Thyroid gland (tissue), 4 donors: ENCODE results near the gene MAGI2. TPM values are rescaled to one million over a fixed set of nuclear protein-coding genes. Genes with fewer than 3 reads are reported as not detected.

Source experiments
- DNase-seq, 2 donors: peaks; one replicate each; pipeline ENCODE4 v3.0.0-alpha.2; 2019
- H3K27ac ChIP-seq, 3 donors: fragments of 200-600 bp; sonication (generic); 1 replicate in 2 of 3; 2 replicates in 1 of 3; pipeline ENCODE4 v1.5.1; 2016 to 2019; ENCODE audit warnings: mild to moderate bottlenecking in 1 of 3, moderate library complexity in 1 of 3
- H3K27me3 ChIP-seq: fragments of 200-600 bp; sonication (generic); one replicate; pipeline ENCODE4 v1.5.1; 2019
- H3K36me3 ChIP-seq, 2 donors: fragments of 200-600 bp; sonication (generic); one replicate each; pipeline ENCODE4 v1.5.1; 2016 to 2019
- H3K4me1 ChIP-seq, 2 donors: fragments of 200-600 bp; sonication (generic); one replicate each; pipeline ENCODE4 v1.5.1; 2017 to 2019
- H3K4me3 ChIP-seq, 3 donors: fragments of 200-600 bp; sonication (generic); replicated peaks in 1 of 3; 1 replicate in 2 of 3; 2 replicates in 1 of 3; pipeline ENCODE4 v1.5.1; 2016; ENCODE audit warnings: mild to moderate bottlenecking in 1 of 3
- H3K9me3 ChIP-seq: fragments of 200-600 bp; sonication (generic); one replicate; pipeline ENCODE4 v1.5.1; 2017
- CTCF ChIP-seq, 6 experiments: fragments of 200-600 bp in 3 of 6; fragments of 450-650 bp in 3 of 6; sonication (generic) in 3 of 6; IDR thresholded peaks; one replicate each; pipeline ENCODE4 v1.5.1; 2016 to 2019; ENCODE audit warnings: antibody characterized with exemption in 6 of 6, mild to moderate bottlenecking in 2 of 6, inconsistent platforms in 1 of 6, moderate library complexity in 1 of 6
- POLR2A ChIP-seq, 2 donors: fragments of 450-650 bp; IDR thresholded peaks; one replicate each; pipeline ENCODE4 v1.6.1; 2017; ENCODE audit warnings: antibody characterized with exemption in 2 of 2, mild to moderate bottlenecking in 2 of 2, moderate library complexity in 1 of 2
- WGBS, 2 donors: methylation state at CpG; one replicate each; pipeline ENCODE4 v1.1.5; 2017; 5-methylcytosine and 5-hydroxymethylcytosine counted together
- intact Hi-C: fragments of 100-400 bp; cut with DNase I; formaldehyde crosslinking; loops from one replicate; pipeline ENCODE4 v1.15.1; 2023
- total RNA-seq, 4 donors: library from RNA; depleted of rRNA; stranded (reverse); fragments of >200 nt; gene quantifications; one replicate each; pipeline ENCODE4 v1.2.3, GENCODE V29; 2016

MAGI2 gene
- total RNA-seq, 4 donors from 2014 or later: 20.7 to 31.1 (median 26.0) TPM

GRCh38 chr7:78171398-78171797, 1282.1 kb downstream of the MAGI2 start:
- peaks cover 15 to 44% of the 10 kb centered on the region in 2 donors for H3K4me1 ChIP-seq
- no peak overlapping the region for H3K4me3 ChIP-seq
- no peak for DNase-seq
- TF ChIP-seq CTCF (IDR thresholded peaks at IDR 0.05) (no peak), POLR2A (IDR thresholded peaks at IDR 0.05) (no peak)
- H3K27ac ChIP-seq: peak overlapping the region in 1 of 3 donors; percentile 14
- no peaks in the 10 kb centered on the region for H3K36me3 ChIP-seq
- intact Hi-C loops: no loop called here
- H3K27me3 ChIP-seq: no peaks in the 10 kb centered on the region
- WGBS, 2 donors: 90 to 96% methylated on average over 2 of the region's 2 CpGs
- no peaks in the 10 kb centered on the region for H3K9me3 ChIP-seq

GRCh38 chr7:78170815-78171214, 1282.7 kb downstream of the MAGI2 start:
- Histone ChIP-seq H3K27ac (no peak overlapping the region), H3K9me3 (no peaks in the 10 kb centered on the region), H3K4me1 (peaks cover 15 to 44% of the 10 kb centered on the region in 2 donors), H3K27me3 (no peaks in the 10 kb centered on the region), H3K4me3 (no peak overlapping the region), H3K36me3 (no peaks in the 10 kb centered on the region)
- intact Hi-C loops: no loop called here
- DNase-seq: no peak
- TF ChIP-seq POLR2A (IDR thresholded peaks at IDR 0.05): no peak
- TF ChIP-seq CTCF (IDR thresholded peaks at IDR 0.05): no peak
- whole genome bisulfite sequencing, 2 donors: 95 to 97% methylated on average over 5 of the region's 5 CpGs

- H3K27ac ChIP-seq: no peak overlapping the region
- intact Hi-C loops: no loop called here
- TF ChIP-seq POLR2A (IDR thresholded peaks at IDR 0.05) (no peak), CTCF (IDR thresholded peaks at IDR 0.05) (no peak)
- DNase-seq: no peak
- WGBS, 2 donors: 43 to 63% methylated on average over 2 of the region's 2 CpGs
- no peaks in the 10 kb centered on the region for H3K36me3 ChIP-seq
- no peaks in the 10 kb centered on the region for H3K9me3 ChIP-seq
- no peaks in the 10 kb centered on the region for H3K27me3 ChIP-seq
- H3K4me3 ChIP-seq: no peak overlapping the region
- peaks cover 15 to 44% of the 10 kb centered on the region in 2 donors for H3K4me1 ChIP-seq
These were observed 1283.5 kb downstream of the MAGI2 start for GRCh38 chr7:78169992-78170391.

GRCh38 chr7:78168865-78169264, 1284.6 kb downstream of the MAGI2 start:
- no peaks in the 10 kb centered on the region for H3K27me3 ChIP-seq
- H3K4me3 ChIP-seq: no peak overlapping the region
- 25 to 33% methylated on average over 2 of the region's 2 CpGs for WGBS, 2 donors
- intact Hi-C loops: no loop called here
- no peaks in the 10 kb centered on the region for H3K36me3 ChIP-seq
- H3K27ac ChIP-seq: peak overlapping the region in 1 of 3 donors; percentile 13
- H3K9me3 ChIP-seq: no peaks in the 10 kb centered on the region
- no peak for DNase-seq
- H3K4me1 ChIP-seq: peaks cover 15 to 44% of the 10 kb centered on the region in 2 donors
- TF ChIP-seq POLR2A (IDR thresholded peaks at IDR 0.05) (no peak), CTCF (IDR thresholded peaks at IDR 0.05) (no peak)

DNA sequence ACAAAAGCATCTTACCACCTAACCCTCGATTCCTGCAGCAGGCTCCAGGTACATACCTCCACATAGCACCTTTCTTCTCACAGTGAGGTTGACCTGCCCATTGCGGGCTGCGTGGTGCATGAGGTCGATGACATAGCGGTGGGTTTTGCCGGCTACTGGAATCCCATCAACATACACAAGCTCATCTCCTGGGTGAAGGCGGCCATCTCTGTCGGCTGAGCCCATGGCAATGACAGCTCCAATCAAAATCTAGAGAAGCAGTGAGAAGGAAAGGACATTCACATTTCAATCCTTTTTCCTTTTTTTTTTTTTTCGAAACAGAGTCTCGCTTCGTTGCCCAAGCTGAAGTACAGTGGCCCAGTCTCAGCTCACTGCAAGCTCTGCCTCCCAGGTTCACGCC, 1285.6 kb downstream of the MAGI2 start:
- no peak overlapping the region for H3K4me3 ChIP-seq
- intact Hi-C loops: no loop called here

More for the DNA sequence above, 1285.6 kb downstream of the MAGI2 start:
- WGBS, 2 donors: 91 to 92% methylated on average over 12 of the region's 12 CpGs
- H3K27me3 ChIP-seq: no peaks in the 10 kb centered on the region
- H3K9me3 ChIP-seq: no peaks in the 10 kb centered on the region
- TF ChIP-seq POLR2A (IDR thresholded peaks at IDR 0.05) (no peak), CTCF (IDR thresholded peaks at IDR 0.05) (no peak)
- H3K27ac ChIP-seq: no peak overlapping the region
- no peaks in the 10 kb centered on the region for H3K36me3 ChIP-seq
- no peak for DNase-seq
- peaks cover 15 to 40% of the 10 kb centered on the region in 2 donors for H3K4me1 ChIP-seq
